ENCODE data around the gene MBTD1.
"Not testable (repeated sequence)": the region's sequence is repeated elsewhere in the genome, so short reads cannot be mapped to it uniquely, and the experiment has no call there.

MBTD1 gene

DNA sequence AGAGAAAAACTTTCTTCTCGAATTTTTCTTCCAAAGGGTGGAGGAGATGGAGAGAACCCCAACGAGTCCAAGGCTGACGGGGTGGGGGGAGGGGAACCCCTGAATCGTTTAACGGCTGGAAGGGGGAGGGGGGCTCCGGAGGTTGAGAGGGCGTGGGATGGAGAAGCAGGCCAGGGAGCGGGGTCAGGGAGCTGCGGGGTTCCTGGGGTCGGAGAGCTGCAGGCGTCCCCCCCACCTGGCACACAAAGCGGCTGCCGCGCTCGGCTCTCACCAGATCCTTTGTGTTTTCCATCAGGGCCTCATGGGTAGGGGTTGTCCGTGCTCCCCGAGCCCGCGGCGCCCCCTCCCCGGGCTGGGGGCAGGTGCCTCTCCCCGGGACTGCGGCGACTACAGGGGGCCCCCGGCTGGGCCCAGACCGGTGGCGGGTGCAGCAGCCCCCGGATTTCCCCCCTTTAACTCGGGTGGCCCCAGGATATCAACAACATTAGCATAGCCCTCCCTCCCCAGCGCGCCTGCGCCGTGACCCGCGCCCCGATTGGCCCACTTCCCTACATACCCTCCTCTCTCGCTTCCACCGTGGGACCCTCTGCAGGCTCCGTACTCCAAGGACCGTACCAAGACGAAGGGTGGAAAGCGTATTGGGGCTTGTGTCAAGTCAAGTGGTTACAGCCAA, at the start of gene MBTD1:
Gene MBTD1 (minus strand): TSS at position 486 of the 673 bp plus-strand sequence. CDS start 34,888 bp downstream, outside the sequence.
- peak; percentile 89 to 93 for DNase-seq (ENCODE audit: extremely low read depth in 1 of 2, low read depth in 1 of 2)

DNA sequence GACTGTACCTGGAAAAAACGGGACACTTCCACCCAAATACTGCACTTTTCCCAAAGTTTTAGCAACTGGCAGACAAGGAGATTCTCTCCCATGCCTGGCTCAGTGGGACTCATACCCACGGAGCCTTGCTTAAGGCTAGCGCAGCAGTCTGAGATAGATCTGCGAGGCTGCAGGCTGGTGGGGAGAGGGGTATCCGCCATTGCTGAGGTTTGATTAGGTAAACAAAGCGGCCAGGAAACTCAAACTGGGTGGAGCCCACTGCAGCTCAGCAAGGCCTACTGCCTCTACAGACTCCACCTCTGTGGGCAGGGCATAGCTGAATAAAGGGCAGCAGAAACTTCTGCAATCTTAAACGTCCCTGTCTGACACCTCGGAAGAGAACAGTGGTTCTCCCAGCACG, 45.3 kb upstream of the MBTD1 start:
- DNase-seq (ENCODE audit: extremely low read depth in 1 of 2, low read depth in 1 of 2) = no peak

DNA sequence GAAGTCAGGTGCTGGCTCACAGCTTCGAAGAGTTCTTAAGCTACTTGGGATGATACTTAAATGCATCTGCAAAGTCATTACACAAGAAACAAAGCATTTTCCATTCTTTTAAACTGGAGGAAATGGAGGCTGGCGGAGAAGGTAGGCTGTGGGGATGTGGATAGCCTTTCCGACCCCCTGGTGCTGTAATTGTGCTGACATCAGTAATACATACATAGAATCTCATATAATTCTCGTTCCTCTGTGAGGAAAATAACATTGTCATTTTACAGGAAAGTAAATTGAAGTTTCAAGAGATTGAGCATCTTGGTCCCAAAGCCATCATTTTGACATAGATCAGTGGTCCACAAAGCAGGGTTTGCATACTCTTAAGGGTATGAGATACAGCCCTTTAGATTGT, 40.0 kb upstream of the MBTD1 start:
- DNase-seq (ENCODE audit: extremely low read depth in 1 of 2, low read depth in 1 of 2) = no peak

DNA sequence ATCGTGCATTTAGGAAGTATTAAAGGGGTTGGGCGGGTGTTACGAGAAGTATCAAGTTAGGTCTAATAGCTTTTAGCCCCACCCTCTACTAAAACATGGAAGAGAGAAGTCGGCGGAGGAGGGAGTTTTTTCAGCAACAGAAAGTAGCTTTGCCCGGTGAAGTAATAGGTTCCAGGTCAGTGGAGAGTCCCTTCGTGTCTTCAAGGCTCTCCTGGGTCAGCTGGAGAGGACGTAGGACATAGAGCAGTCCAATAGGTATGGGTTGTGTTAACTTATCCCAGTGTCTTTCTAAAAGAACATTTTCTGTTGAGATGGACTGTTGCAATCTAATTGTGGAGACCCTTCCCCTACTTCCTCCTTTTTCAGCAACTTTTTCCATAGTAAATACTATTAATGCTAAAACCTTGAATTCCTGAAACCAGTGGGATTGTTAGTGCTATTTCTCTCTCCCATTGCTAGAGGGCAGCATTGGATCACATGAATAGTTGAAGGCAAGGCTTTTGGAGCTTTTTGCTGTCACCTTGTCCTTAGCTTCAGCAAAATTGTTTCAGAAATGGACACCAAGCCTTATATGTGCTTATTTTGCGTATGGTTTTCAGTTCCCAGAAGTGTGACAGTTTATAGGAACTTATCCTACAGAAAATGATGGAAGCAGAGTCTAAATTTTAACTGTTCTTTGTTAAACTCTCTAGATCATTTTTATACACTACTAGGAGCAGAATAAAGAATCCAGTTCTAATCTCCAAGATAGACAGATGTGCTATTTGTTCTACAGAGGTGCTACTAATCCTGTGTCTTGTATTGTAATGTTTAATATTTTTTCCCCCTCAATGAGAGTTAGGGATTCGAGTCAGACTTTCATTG, 38.9 kb upstream of the MBTD1 start:
- DNase-seq (ENCODE audit: extremely low read depth in 1 of 2, low read depth in 1 of 2) = no peak

DNA sequence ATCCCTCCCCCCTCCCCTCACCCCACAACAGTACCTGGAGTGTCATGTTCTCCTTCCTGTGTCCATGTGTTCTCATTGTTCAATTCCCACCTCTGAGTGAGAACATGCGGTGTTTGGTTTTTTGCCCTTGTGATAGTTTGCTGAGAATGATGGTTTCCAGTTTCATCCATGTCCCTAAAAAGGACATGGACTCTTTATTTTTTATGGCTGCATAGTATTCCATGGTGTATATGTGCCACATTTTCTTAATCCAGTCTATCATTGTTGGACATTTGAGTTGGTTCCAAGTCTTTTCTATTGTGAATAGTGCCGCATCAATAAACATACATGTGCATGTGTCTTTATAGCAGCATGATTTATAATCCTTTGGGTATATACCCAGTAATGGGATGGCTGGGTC, 34.5 kb upstream of the MBTD1 start:
- not testable (repeated sequence) for DNase-seq (ENCODE audit: extremely low read depth in 1 of 2, low read depth in 1 of 2)

DNA sequence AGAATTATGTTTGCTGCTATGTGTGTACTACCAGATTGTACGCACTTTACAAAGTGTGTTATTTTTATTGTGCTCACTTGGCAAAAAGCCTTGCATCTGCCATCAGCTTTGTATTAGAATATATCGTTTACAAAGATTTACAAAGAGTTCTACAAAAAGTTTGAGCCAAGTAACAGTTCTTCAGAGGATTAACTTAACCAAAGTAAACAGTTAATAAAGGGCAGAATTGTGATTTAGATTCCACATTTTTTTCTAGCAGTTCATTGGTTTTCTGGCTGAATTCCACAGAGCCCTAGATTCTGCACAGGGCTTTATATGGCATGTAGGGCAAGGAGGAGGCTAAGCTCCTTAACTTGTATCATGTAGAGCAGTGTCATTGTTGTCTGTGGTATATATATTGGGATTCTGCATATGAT, 29.9 kb upstream of the MBTD1 start:
- no peak for DNase-seq (ENCODE audit: extremely low read depth in 1 of 2, low read depth in 1 of 2)

DNA sequence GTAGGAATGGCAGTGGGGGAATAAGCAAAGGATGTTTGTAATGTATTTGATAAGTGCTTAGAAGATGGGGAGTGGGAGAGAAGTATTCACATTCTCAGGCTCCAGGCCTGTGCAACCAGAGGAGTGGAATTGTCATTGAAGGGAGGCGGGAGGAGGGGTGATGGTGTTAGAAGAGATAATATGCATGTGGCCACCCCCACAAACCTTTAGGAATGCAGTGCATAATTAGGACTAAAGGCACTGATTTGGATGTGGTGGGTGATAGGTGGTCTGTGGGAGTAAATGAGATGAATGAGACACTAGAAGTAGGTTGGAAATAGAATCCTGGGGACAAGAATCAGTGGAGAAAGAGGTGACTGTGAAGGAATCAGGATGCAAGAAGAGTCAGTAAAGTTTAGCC, 27.6 kb upstream of the MBTD1 start:
- no peak for DNase-seq (ENCODE audit: extremely low read depth in 1 of 2, low read depth in 1 of 2)

DNA sequence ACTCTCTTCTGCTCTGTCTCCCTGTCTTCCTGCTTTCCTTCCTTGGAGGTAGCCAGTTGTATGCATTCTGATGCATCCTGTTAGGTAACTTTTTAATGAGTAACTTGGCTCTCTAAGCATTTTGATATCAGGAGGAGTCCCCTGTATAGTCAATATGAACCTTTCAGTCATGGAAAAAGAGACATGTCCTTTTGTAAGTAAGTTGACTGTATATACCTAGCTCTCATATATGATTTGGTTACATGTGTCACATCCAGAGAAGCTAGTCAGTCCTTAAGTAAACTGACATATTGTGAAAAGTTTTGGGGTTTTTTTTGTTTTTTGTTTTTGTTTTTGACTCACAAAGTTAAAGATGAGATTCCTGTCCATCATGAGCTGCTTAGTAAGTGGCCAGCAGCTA, 19.3 kb upstream of the MBTD1 start:
- DNase-seq (ENCODE audit: extremely low read depth in 1 of 2, low read depth in 1 of 2) = no peak

DNA sequence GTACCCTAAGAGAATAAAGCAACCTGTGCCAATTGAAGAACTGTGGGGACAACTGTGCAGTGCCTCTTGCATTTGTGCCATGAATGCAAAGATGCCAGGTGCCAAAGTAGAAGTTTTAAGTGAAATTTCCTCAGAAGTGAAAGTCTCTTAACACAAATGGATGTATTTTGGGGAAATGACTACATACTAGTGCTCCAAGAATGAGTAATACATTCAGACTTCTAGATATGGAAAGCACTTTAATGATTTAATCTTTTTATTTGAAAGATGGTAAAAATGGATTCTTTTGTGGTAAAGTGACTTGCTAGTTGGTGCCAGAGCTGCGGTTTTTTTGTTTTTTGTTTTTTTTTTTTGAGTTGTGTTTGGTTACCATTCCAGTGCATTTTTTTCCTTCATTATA, 15.5 kb upstream of the MBTD1 start:
- no peak for DNase-seq (ENCODE audit: extremely low read depth in 1 of 2, low read depth in 1 of 2)

DNA sequence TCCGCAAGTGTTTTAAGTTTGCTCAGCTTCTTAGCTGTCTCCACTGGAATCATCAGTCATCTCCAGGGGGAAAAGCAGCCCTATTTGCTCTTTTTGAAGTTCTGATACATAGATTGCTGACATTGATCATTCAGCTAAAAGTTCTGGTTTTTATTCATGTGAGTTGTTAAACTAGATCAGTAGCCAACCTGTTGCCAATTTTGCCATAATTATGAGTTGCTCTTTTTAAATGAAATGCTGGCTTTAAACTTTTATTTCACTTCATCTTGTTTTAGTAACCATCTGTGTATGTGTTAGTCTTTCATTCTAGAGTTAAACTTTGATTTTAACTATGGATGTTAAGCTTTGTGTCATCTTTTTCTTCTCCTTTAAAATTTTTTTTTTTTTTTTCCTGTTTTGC, 13.0 kb upstream of the MBTD1 start:
- no peak for DNase-seq (ENCODE audit: extremely low read depth in 1 of 2, low read depth in 1 of 2)

DNA sequence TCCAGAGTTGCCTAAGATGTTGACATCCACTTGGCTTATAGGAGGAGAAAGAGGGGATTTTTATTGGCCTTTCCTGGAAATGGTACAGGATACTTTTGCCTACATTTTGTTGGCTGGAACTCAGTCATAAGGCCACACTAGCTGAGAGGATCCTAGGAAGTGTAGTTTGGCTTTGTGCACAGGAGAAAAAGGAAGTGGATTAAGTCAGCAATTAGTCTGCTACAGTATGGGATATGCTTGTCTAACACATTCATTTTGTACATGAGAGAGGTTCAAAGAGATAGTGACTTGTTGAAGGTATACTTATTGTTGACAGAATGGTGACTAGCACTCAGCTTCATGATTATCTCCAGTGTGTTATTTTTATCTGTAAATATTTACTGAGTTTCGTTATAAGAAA, 10.8 kb upstream of the MBTD1 start:
- no peak for DNase-seq (ENCODE audit: extremely low read depth in 1 of 2, low read depth in 1 of 2)

DNA sequence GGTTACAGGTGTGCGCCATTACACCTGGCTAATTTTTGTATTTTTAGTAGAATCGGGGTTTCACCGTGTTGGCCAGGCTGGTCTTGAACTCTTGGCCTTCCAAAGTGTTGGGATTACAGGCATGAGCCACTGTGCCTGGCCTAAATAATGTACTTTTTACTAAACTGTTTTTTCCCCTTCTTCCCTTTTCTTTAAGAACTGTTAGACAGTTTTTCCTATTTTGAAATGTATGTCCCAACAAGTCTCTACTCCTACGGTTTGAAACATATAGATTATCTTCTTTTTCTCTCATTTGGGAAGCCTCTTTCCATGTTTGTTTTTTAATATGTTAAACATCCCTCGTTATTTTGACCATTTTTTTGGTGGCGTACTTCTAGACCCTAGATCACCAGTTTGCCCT, 10.1 kb upstream of the MBTD1 start:
- DNase-seq (ENCODE audit: extremely low read depth in 1 of 2, low read depth in 1 of 2) = no peak

DNA sequence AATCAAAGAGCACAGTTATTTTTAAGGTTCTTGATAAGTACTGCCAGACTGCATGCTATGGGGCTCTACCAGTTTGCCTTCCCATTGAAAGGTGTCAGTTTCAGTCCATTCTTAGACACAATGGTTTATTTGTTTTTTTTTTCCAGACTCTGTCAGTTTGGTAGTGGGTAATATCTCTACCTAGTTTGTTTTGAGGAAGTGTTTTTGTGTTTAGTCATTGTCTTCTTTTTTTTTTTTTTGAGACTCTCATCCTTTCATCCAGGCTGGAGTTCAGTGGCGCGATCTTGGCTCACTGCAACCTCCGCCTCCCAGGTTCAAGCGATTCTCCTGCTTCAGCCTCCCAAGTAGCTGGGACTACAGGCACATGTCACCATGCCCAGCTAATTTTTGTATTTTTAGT, 4.6 kb upstream of the MBTD1 start:
- not testable (repeated sequence) for DNase-seq (ENCODE audit: extremely low read depth in 1 of 2, low read depth in 1 of 2)

DNA sequence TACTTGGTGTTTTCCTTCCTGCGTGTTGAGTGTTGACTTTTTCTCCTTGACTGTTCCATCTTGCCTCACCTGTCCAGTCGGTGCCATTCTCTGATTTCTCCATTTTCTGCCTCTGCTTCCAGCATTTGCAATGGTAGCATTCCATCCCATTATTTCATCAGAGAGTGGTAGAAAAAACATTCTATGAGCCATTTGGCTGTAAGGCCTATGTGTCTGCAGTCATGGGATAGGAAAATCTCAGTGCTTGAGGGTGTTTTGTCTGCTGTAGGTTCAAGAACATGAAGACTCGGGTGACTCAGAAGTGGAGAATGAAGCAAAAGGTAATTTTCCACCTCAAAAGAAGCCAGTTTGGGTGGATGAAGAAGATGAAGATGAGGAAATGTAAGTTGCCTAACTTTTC, 3.2 kb upstream of the MBTD1 start:
- no peak for DNase-seq (ENCODE audit: extremely low read depth in 1 of 2, low read depth in 1 of 2)

DNA sequence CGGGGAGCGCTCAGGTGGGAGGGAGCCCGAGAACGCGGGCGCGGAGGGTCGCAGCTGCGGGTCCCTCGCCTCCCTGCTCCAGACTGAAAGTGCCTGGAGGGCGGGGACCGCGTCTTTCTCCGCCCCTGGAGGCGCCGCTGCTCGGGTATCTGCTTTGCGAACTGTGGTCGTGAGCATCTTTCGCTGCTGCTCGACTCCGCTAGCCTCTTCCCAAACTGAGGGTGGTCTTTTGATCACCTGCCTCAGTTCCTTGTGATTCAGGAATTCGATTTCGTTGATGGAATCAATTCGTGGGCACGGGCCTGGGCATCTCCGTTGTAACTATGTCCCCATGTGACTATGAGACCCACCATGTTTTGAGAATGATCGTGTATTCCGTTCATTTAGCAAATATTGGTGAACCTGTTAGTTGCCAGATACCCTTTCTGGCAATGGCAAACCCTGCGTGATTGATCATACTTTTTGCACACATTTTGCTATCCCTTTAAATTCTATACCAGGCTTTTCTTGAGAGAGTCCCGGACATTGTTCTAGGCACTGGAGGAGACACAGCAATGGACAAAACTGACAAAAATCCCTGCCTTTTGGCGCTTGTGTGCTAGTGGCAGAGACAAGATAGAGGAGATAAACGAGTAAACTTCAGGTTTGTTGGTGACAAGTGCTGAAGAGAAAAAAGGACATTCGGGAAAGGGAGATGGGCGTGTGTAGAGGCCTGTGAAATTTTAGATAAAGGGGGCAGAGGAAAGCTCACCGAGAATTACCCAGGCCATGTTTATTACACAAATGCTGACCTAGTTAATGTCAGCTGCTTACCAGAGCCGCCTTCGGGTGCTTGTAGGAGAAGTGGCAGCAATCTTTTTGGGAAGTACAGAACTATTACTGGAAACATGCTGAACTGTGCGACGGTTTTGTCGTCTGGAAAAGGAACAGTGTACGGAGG, 1.4 kb upstream of the MBTD1 start:
- no peak for DNase-seq (ENCODE audit: extremely low read depth in 1 of 2, low read depth in 1 of 2)

DNA sequence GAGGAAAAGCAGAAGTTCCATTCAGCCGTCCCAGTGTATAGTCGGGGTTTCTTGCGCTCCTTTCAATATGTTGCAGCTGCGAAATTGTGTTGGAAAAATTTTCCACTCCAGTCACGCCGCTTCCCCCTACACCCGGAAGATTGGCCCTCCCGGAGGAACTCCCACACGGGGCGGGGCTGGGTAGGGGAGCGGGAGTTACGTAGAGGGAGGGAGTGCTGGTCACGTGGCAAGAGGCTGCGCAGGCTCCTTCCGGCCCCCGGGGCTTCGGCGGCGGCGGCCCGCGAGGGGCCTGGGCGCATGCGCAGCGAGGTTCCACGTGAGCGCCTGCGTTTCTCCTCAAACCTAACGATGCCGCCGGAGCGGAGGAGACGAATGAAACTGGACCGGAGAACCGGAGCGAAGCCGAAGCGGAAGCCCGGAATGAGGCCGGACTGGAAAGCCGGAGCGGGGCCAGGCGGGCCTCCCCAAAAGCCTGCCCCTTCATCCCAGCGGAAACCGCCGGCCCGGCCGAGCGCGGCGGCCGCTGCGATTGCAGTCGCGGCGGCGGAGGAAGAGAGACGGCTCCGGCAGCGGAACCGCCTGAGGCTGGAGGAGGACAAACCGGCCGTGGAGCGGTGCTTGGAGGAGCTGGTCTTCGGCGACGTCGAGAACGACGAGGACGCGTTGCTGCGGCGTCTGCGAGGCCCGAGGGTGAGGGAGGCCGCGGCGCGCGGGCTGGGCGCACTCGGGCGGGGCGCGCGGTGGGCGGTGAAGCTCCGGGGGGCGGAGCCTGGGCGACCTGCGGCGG, 581 bp upstream of the MBTD1 start, which contains the start of gene UTP18:
Gene UTP18 (plus strand): TSS at position 310 of the 787 bp plus-strand sequence. CDS start 39 bp downstream, at position 349.
- peak; percentile 89 to 95 for DNase-seq (ENCODE audit: extremely low read depth in 1 of 2, low read depth in 1 of 2)

DNA sequence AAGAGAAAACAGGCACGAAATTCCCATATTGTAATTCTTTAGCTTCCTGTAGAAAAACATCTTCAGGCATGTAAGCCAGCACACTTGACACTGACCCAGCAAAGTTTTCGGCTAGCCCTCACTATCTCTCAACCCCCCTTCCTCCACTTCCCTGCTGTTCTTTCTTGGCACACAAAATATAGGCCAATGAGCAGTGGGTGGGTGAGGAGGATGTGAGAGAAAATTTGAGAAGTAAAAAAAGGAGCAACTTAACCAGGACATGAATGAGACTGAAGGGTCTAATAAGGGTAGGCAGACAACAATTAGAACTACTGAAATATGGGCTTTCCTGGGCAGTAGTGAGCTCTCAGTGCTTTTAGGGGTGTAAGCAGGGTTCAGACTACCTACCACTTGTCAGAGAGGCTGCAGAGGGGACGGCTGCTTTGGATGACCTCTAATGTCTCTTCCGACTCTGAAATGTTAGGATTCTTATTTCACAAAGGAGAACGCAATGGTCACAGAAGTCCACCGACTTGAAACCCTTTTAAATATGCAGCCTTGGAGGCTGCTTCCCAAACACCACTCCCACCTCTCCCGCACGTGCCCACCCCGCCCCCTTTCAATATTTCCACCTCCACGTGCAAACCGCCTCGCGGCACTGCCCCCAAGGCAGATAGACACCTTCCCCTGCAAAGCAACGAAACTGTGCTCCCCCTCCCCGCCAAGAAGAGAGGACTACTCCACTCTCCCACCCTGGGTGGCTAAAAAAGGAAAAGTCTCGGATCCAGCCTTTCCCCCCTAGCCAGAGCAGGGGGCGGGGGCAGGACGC, 889 bp downstream of the MBTD1 start:
- no peak for DNase-seq (ENCODE audit: extremely low read depth in 1 of 2, low read depth in 1 of 2)

DNA sequence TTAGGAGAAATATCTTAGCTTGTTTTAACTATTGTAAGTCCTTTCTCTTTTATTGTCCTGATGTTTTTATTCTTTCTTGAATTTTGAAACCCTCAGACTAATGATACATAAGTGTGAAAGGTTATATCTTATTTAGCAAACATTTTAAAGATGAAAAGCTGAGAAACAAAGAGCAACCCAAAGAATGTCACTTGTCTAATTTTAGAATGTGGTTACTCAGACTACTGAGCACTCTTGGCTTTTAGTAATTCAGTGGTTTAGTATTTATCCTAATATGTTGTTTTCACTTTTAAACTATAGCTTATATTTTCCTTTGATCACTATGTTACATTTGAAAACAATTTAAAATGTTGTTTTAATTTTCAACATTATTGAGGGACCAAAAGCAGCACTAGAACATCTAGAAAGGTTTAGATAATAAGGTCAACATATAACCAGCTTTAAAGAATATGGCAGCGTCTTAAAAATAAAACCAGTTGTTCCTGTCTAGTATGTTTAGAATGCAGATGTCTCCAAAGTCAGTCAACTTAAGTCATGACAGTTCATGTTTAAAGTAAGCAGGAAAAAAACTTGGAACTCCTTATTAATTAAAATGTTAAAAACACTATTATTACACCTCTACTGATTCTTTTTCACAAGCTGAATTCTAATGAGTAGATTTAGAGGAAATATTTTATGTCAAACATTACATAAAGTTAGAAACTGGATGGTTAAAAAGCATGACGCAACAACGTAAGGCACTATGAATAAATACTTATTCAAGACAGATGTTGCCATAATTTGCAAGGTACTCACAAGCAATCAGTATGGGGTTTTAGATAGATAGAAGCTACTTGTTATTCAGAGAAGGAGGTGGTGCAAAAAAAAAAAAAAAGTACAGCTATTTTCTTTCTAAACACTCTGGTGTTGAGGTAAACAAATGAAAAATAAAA, 2.4 kb downstream of the MBTD1 start:
- no peak for DNase-seq (ENCODE audit: extremely low read depth in 1 of 2, low read depth in 1 of 2)
